ENCODE data around the gene OR51I1. TPM values are rescaled to one million over a fixed set of nuclear protein-coding genes. Genes with fewer than 3 reads are reported as not detected.

OR51I1 gene
- not detected in 2 replicates for total RNA-seq (2014; rRNA removed; shearing (Covaris generic))

GRCh38 chr11:5441414-5441813 lies at the start of gene OR51I1:
OR51I1 (minus strand) TSS chr11:5441514; CDS start chr11:5441514, 0 bp downstream.
- DNase-seq (ENCODE audit: low spot score) = no peak

GRCh38 chr11:5489576-5490357 lies 48.5 kb upstream of the OR51I1 start:
- DNase-seq (ENCODE audit: low spot score) = no peak

- no peak for DNase-seq (ENCODE audit: low spot score)
Measured at GRCh38 chr11:5488798-5489399, 47.6 kb upstream of the OR51I1 start.

GRCh38 chr11:5488385-5488784 lies 47.1 kb upstream of the OR51I1 start, which contains the start of gene OR52D1:
OR52D1 (plus strand) TSS chr11:5488685; CDS start chr11:5488707, 22 bp downstream.
- DNase-seq (ENCODE audit: low spot score) = no peak

GRCh38 chr11:5486421-5486820 lies 45.1 kb upstream of the OR51I1 start:
- no peak for DNase-seq (ENCODE audit: low spot score)

GRCh38 chr11:5486003-5486402 lies 44.7 kb upstream of the OR51I1 start:
- no peak for DNase-seq (ENCODE audit: low spot score)

GRCh38 chr11:5476186-5476819 lies 35.0 kb upstream of the OR51I1 start:
- peak; percentile 71 for DNase-seq (ENCODE audit: low spot score)

GRCh38 chr11:5473921-5474320 lies 32.6 kb upstream of the OR51I1 start:
- DNase-seq (ENCODE audit: low spot score) = no peak

GRCh38 chr11:5467527-5467926 lies 26.2 kb upstream of the OR51I1 start:
- DNase-seq (ENCODE audit: low spot score) = no peak

- DNase-seq (ENCODE audit: low spot score) = no peak
Measured at GRCh38 chr11:5460983-5461621, 19.8 kb upstream of the OR51I1 start.

- no peak for DNase-seq (ENCODE audit: low spot score)
Measured at GRCh38 chr11:5449432-5449831, 8.1 kb upstream of the OR51I1 start.

GRCh38 chr11:5449023-5449422 lies 7.7 kb upstream of the OR51I1 start, which contains the start of gene OR51I2:
OR51I2 (plus strand) TSS chr11:5449323; CDS start chr11:5453489, 4,166 bp downstream.
- DNase-seq (ENCODE audit: low spot score) = no peak

GRCh38 chr11:5443835-5444393 lies 2.6 kb upstream of the OR51I1 start:
- DNase-seq (ENCODE audit: low spot score) = no peak

GRCh38 chr11:5423131-5423530 lies 18.2 kb downstream of the OR51I1 start:
- no peak for DNase-seq (ENCODE audit: low spot score)

GRCh38 chr11:5421811-5422210 lies 19.5 kb downstream of the OR51I1 start, which contains the start of gene OR51Q1:
OR51Q1 (plus strand) TSS chr11:5422111; CDS start chr11:5422201, 90 bp downstream.
- no peak for DNase-seq (ENCODE audit: low spot score)

- DNase-seq (ENCODE audit: low spot score) = no peak
Measured at GRCh38 chr11:5420993-5421392, 20.3 kb downstream of the OR51I1 start.

- DNase-seq (ENCODE audit: low spot score) = no peak
Measured at GRCh38 chr11:5405173-5405572, 36.1 kb downstream of the OR51I1 start.

- DNase-seq (ENCODE audit: low spot score) = no peak
Measured at GRCh38 chr11:5398936-5399335, 42.4 kb downstream of the OR51I1 start.

- no peak for DNase-seq (ENCODE audit: low spot score)
Measured at GRCh38 chr11:5394091-5394490, 47.2 kb downstream of the OR51I1 start.

All from HT-29 (cell line).